ENCODE measurements around the gene DUX4. TPM values are rescaled to one million over a fixed set of nuclear protein-coding genes. Genes with fewer than 3 reads are reported as not detected.
"Not testable (repeated sequence)": the region's sequence is repeated elsewhere in the genome, so short reads cannot be mapped to it uniquely, and the experiment has no call there.

DUX4 gene
- not detected in 2 replicates for total RNA-seq (2014; rRNA removed; shearing (Covaris generic))

DNA sequence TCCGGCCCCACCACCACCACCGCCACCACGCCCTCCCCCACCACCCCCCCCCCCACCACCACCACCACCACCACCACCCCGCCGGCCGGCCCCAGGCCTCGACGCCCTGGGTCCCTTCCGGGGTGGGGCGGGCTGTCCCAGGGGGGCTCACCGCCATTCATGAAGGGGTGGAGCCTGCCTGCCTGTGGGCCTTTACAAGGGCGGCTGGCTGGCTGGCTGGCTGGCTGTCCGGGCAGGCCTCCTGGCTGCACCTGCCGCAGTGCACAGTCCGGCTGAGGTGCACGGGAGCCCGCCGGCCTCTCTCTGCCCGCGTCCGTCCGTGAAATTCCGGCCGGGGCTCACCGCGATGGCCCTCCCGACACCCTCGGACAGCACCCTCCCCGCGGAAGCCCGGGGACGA lies at the start of gene DUX4:
DUX4 (plus strand) TSS at position 347 of the 400 bp plus-strand sequence; CDS start at position 347, 0 bp downstream.
- not testable (repeated sequence) for DNase-seq (ENCODE audit: low spot score)

DNA sequence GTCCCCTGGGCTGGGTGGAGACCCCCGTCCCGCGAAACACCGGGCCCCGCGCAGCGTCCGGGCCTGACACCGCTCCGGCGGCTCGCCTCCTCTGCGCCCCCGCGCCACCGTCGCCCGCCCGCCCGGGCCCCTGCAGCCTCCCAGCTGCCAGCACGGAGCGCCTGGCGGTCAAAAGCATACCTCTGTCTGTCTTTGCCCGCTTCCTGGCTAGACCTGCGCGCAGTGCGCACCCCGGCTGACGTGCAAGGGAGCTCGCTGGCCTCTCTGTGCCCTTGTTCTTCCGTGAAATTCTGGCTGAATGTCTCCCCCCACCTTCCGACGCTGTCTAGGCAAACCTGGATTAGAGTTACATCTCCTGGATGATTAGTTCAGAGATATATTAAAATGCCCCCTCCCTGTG lies 1.9 kb downstream of the DUX4 start:
- not testable (repeated sequence) for DNase-seq (ENCODE audit: low spot score)

DNA sequence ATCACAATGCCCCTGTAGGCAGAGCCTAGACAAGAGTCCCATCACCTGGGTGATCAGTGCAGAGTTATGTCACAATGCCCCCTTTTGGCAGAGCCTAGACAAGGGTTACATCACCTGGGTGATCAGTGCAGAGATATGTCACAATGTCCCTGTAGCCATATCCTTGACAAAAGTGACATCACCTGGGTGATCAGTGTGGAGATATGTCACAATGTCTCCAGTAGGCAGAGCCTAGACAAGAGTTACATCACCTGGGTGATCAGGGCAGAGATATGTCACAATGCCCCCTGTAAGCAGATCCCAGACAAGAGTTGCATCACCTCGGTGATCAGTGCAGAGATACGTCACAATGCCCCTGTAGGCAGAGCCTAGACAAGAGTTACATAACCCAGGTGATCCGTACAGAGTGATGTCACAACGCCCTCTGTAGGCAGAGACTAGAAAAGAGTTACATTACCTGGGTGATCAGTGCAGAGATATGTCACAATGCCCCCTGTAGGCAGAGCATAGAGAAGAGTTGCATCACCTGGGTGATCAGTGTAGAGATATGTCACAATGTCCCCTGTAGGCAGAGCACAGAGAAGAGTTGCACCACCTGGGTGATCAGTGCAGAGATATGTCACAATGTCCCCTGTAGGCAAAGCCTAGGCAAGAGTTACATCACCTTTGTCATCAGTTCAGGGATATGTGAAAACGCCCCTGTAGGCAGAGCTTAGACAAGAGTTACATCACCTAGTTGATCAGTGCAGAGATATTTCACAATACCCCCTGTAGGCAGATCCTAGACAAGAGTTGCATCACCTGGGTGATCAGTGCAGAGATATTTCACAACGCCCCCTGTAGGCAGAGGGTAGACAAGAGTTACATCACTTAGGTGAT lies 4.4 kb downstream of the DUX4 start:
- DNase-seq (ENCODE audit: low spot score), result not testable (repeated sequence)

DNA sequence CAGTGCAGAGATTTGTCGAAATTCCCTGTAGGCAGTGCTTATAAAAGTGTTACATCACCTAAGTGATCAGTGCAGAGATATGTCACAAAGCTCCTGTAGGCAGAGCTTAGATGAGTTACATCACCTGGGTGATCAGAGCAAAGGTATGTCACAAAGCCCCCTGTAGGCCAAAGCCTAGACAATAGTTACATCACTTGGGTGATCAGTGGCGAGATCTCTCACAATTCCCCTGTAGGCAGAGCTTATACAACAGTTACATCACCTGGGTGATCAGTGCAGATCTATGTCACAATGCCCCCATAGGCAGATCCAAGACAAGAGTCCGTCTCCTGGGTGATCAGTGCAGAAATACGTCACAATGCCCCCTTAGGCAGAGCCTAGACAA lies 5.0 kb downstream of the DUX4 start:
- not testable (repeated sequence) for DNase-seq (ENCODE audit: low spot score)

DNA sequence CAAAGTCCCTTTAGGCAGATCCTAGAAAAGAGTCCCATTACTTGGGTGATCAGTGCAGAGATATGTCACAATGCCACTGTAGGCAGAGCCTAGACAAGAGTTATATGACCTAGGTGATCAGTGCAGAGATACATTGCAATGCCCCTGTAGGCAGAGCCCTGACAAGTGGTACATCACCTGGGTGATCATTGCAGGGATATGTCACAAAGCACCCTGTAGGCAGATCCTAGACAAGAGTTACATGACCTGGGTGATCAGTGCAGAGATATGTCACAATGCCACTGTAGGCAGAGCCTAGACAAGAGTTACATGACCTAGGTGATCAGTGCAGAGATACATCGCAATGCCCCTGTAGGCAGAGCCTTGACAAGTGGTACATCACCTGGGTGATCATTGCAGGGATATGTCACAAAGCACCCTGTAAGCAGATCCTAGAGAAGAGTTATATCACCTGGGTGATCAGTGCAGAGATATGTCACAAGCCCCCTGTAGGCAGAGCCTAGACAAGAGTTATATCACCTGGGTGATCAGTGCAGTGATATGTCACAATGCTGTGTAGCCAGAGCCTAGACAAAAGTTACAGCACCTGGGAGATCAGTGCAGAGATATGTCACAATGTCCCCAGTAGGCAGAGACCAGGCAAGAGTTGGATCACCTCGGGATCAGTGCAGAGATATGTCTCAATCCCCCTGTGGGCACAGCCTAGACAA lies 5.6 kb downstream of the DUX4 start:
- not testable (repeated sequence) for DNase-seq (ENCODE audit: low spot score)

DNA sequence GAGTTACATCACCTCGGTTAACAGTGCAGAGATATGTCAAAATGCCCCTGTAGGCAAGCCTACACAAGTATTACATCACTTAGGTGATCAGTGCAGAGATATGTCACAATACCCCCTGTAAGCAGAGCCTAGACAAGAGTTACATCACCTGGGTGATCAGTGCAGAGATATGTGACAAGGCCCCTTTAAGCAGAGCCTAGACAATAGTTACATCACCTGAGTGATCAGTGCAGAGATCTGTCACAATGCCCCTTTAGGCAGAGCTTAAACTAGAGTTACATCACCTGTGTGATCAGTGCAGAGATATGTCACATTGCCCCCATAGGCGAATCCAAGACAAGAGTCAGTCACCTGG lies 6.1 kb downstream of the DUX4 start:
- DNase-seq (ENCODE audit: low spot score), result not testable (repeated sequence)

DNA sequence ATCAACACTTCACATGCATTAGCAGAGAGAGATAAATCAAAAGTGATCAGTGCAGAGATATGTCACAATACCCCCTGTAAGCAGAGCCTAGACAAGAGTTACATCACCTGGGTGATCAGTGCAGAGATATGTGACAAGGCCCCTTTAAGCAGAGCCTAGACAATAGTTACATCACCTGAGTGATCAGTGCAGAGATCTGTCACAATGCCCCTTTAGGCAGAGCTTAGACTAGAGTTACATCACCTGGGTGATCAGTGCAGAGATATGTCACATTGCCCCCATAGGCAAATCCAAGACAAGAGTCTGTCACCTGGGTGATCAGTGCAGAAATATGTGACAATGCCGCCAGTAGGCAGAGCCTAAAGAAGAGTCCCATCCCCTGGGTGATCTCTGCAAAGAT lies 7.4 kb downstream of the DUX4 start:
- not testable (repeated sequence) for DNase-seq (ENCODE audit: low spot score)

DNA sequence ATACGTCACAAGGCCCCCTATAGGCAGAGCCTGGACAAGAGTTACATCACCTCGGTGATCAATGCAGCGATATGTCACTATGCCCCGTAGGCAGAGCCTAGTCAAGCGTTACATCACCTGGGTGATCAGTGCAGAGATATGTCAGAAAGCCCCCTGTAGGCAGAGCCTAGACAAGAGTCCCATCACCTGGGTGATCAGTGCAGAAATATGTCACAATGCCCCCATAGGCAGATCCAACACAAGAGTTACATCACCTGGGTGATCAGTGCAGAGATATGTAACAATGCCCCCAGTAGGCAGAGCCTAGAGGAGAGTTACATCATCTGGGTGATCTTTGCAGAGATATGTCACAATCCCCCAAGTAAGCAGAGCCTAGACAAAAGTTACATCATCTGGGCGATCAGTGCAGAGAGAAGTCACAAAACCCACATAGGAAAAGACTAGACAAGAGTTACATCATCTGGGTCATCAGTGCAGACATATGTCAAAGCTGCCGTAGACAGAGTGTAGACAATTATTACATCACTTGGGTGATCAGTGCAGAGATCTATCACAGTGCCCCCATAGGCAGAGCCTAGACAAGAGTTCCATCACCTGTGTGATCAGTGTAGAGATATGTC lies 8.0 kb downstream of the DUX4 start:
- DNase-seq (ENCODE audit: low spot score), result not testable (repeated sequence)

DNA sequence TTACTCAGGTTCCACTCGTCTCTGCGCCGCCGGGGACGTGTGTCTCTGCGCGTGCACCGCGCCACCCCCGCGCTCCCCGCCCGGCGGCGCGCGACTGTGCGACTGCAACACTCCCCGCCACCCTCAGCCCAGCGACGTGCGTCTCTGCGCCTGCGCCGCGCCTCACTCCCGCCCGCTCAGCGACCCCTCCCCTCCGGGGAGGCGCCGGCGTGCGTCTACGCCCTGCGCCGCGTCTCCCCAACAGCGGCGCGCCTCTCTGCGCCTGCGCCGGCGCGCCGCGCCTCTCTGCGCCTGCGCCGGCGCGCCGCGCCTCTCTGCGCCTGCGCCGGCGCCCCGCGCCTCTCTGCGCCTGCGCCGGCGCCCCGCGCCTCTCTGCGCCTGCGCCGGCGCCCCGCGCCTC lies 29.9 kb downstream of the DUX4 start:
- DNase-seq (ENCODE audit: low spot score), result not testable (repeated sequence)

Other genes with a start within 250 kb of the DUX4 start
- gene FRG1, start 232.9 kb upstream of the DUX4 start, total RNA-seq (2014; rRNA removed; shearing (Covaris generic)), result 108 and 170 TPM in 2 replicates
- not detected in 2 replicates for gene FRG2, start 146.5 kb upstream of the DUX4 start, total RNA-seq (2014; rRNA removed; shearing (Covaris generic))
- not detected in 2 replicates for gene DBET, start 109.3 kb upstream of the DUX4 start, total RNA-seq (2014; rRNA removed; shearing (Covaris generic))